Measurements from ENCODE around the gene C17orf58.

GRCh38 chr17:68033636-68034451, 37.6 kb upstream of the C17orf58 start:
- TF ChIP-seq GATA3 (IDR thresholded peaks at IDR 0.05; ENCODE audit: low read depth, low read length): no peak
- TF ChIP-seq GATA2 (IDR thresholded peaks at IDR 0.05; ENCODE audit: low read depth, low read length): no peak

Measured in SH-SY5Y (cell line).